C4-2B (cell line): Measurements from ENCODE around the gene HEATR9.

Experiments used
- CTCF ChIP-seq: fragments of 450-650 bp; conservative IDR thresholded peaks from 2 replicates; pipeline ENCODE4 v1.5.1; 2017; ENCODE audit warnings: mild to moderate bottlenecking
- ZFX ChIP-seq: fragments of 450-650 bp; IDR thresholded peaks from 2 replicates; pipeline ENCODE4 v1.6.1; 2017

GRCh38 chr17:35809855-35810461, 58.7 kb downstream of the HEATR9 start:
- TF ChIP-seq CTCF, result no peak
- TF ChIP-seq ZFX, result no peak
